COLO668 (cell line): Measurements from ENCODE around the gene PRX.
A peak's percentile ranks its signal among the peaks of the same experiment; 100 is the strongest.
"Not testable (repeated sequence)": the region's sequence is repeated elsewhere in the genome, so short reads cannot be mapped to it uniquely, and the experiment has no call there.

Experiments
- DNase-seq: peaks from one replicate; lab custom pipeline; 2025; ENCODE audit not compliant: unreplicated experiment; lab: John Stamatoyannopoulos, UW

Gene PRX

DNA sequence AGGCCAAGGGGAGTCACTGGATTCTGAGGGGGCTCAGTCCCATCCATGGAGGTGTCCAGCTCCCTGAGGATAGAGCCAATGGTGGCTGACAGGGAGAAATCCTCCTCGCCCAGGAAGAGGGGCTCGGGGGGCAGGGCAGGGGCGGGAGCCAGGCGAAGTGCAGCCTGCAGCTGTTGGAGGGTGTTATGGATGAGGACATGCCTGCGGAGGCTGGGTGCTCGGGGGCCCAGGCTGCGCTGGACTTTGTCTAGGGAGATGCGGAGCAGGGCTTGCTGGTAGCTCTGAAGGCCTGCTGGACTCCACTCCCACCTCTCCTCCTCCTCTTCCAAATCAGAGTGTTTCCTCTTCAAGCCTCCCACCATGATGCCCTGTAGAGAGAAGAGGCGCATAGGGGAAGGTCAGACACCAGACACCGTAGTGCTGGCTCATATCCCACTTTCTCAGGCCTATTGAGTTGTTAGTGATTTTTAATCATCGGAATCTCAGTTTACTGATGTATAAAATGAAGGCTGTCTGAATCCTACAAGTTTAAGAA, 28.6 kb upstream of the PRX start:
- DNase-seq, result no peak

GRCh38 chr19:40438284-40438683, 25.1 kb upstream of the PRX start:
- no peak for DNase-seq

- DNase-seq, result peak; percentile 82
Observed at GRCh38 chr19:40433391-40434216, 20.4 kb upstream of the PRX start.

GRCh38 chr19:40432760-40433159, 19.6 kb upstream of the PRX start:
- DNase-seq, result not testable (repeated sequence)

DNA sequence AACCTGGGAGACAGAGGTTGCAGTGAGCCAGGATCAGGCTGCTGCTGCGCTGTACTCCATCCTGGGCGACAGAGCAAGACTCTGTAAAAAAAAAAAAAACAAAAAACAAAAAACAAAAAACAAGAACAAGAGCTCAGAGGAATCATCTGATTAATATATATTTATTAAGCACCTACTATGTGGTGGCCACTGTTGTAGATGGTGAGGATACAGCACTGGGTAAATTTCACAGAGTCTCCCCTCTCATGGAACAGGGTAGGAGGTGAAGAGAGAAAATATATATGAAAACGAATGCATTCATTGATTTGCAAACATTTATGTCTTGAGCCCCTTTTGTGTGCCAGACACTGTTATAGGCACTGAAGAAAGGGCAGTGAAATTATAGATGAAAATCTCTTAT, 18.5 kb upstream of the PRX start:
- DNase-seq, result no peak

DNA sequence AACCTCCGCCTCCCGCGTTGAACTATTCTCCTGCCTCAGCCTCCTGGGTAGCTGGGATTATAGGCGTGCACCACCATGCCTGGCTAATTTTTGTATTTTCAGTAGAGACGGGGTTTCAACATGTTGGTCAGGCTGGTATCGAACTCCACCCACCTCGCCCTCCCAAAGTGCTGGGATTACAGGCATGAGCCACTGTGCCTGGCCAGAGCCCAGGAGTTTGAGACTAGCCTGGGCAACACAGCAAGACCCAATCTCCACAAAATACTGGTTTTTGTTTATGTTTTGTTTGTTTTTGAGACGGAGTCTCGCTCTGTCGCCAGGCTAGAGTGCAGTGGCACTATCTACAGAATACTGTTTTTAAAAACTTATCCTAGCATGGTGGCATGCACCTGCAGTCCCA, 17.1 kb upstream of the PRX start:
- not testable (repeated sequence) for DNase-seq

DNA sequence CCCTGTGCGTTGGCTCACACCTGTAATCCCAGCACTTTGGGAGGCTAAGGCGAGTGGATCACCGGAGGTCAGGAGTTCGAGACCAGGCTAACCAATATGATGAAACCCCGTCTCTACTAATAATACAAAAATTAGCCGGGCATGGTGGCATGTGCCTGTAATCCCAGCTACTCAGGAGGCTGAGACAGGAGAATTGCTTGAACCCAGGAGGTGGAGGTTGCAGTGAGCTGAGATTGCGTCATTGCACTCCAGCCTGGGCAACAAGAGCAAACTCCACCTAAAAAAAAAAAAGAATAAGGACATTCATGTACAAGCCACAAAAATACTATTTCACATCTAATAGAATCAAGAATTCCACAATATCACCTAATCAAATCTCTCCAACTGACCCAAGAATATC, 15.0 kb upstream of the PRX start:
- DNase-seq, result not testable (repeated sequence)

GRCh38 chr19:40425450-40426287, 12.5 kb upstream of the PRX start, which contains the start of gene SERTAD1:
Gene SERTAD1, minus strand, starts transcription at chr19:40425992. Its CDS starts 2,446 bp downstream, at chr19:40423546.
- DNase-seq, result peak; percentile 98

- DNase-seq, result no peak
Observed at GRCh38 chr19:40424637-40425449, 11.7 kb upstream of the PRX start.

GRCh38 chr19:40423938-40424337, 10.8 kb upstream of the PRX start:
- DNase-seq, result no peak

- no peak for DNase-seq
Observed at GRCh38 chr19:40422748-40423566, 9.8 kb upstream of the PRX start.

DNA sequence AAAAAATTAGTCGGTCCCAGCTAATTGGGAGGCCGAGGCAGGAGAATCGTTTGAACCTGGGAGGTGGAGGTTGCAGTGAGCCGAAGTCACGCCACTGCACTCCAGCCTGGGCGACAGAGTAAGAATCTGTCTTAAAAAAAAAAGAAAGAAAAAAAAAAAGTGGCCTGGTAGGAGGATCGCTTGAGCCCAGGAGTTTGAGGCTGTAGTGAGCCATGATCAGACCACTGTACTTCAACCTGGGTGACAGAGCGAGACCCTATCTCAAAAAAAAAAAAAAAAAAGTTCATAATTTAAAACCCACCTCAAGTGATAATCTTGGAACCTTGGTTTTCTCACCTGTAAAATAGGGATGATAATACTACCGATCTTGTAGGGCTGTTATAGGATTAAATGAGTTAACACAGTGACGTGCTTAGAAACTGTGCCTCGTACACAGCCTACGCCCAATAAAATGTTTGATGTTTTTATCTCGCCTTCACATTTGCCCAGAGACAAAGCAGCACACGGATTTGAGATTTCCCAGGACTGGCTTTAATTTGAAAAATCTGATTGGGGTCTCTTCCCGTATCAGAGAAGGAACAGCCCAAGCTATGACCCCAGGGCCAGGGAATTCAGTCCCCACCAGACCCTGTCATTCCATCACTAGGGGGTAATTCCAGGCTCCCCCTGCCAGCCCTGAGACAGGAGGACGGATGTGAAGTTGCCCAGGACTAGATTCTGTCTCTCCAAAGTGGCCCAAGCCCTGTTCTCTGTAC, 9.0 kb upstream of the PRX start:
- no peak for DNase-seq

GRCh38 chr19:40420766-40421765, 7.9 kb upstream of the PRX start:
- peak; percentile 87 for DNase-seq

- no peak for DNase-seq
Observed at GRCh38 chr19:40420451-40420765, 7.2 kb upstream of the PRX start.

DNA sequence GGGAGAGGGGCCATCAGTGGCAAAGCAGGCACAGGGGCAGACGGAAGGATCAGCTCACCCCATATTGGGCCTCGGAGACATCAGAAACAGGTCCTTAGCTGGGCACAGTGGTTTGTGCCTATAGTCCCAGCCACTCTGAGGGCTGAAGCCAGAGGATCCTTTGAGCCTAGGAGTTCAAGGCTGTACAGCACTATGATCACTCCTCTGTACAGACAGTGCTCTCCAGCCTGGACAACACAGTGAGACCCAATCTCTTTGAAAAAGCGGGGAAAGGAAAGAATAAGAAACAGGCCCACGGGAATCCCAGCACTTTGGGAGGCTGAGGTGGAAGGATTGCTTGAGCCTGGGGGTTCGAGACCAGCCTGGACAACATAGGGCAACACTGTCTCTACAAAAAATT, 6.6 kb upstream of the PRX start:
- no peak for DNase-seq

DNA sequence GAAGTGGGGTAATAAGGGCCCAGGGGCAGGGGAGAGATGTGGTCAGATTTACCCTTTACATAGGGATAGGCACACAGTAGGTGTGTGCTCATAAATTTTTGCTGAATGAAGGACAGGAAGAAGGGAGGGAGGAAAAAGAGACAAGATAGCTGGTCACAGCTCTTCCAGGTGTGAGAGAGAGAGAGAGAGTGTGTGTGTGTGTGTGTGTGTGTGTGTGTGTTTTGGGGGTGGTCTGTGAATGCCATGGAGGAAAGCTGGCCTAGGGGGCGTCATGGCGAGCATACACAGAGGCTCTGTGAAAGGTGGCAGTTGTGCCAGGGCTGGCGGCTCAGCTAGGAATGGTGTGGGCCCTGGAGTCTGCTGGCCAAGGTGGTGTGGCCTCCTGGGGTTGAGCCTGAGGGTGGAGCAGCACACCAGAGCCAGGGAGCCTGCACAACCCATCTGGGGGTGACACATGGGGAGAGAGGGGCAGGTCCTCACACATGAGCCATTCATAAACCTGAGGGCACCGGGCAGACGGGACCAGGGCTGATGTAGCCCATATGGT, 6.0 kb upstream of the PRX start:
- no peak for DNase-seq

DNA sequence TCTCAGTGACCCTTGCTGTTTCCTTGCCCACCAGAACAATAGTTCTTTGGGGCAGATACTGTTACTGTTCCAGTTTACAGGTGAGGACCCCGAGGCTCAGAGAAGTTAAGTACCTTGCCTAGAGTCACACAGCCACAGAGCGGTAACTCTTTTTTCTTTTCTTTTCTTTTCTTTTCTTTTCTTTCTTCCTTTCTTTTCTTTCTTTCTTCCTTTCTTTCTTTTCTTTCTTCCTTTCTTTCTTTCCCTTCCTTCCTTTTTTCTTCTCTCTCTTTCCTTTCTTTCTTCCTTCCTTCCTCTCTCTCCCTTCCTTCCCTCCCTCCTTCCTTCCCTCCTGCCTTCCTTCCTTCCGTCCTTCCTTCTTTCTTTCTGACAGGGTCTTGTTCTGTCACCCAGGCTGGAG, 4.9 kb upstream of the PRX start:
- DNase-seq, result no peak

- DNase-seq, result no peak
Observed at GRCh38 chr19:40417643-40417981, 4.4 kb upstream of the PRX start.
